C4-2B (cell line): ENCODE measurements around the gene DAB1.

ENCODE experiments used
- H3K27ac ChIP-seq: fragments of 450-650 bp; 2 replicates; pipeline ENCODE4 v1.5.1; 2017
- ZFX ChIP-seq: fragments of 450-650 bp; IDR thresholded peaks from 2 replicates; pipeline ENCODE4 v1.6.1; 2017
- TF ChIP-seq, protein P1 (sequence below): fragments of 450-650 bp; conservative IDR thresholded peaks from 2 replicates; pipeline ENCODE4 v1.5.1; 2017; ENCODE audit warnings: mild to moderate bottlenecking

DAB1 gene

GRCh38 chr1:57321776-57322175 lies 102.1 kb downstream of the DAB1 start:
- H3K27ac ChIP-seq: no peak overlapping the region
- TF ChIP-seq ZFX: no peak
- TF ChIP-seq, protein P1, sequence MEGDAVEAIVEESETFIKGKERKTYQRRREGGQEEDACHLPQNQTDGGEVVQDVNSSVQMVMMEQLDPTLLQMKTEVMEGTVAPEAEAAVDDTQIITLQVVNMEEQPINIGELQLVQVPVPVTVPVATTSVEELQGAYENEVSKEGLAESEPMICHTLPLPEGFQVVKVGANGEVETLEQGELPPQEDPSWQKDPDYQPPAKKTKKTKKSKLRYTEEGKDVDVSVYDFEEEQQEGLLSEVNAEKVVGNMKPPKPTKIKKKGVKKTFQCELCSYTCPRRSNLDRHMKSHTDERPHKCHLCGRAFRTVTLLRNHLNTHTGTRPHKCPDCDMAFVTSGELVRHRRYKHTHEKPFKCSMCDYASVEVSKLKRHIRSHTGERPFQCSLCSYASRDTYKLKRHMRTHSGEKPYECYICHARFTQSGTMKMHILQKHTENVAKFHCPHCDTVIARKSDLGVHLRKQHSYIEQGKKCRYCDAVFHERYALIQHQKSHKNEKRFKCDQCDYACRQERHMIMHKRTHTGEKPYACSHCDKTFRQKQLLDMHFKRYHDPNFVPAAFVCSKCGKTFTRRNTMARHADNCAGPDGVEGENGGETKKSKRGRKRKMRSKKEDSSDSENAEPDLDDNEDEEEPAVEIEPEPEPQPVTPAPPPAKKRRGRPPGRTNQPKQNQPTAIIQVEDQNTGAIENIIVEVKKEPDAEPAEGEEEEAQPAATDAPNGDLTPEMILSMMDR: no peak

DNA sequence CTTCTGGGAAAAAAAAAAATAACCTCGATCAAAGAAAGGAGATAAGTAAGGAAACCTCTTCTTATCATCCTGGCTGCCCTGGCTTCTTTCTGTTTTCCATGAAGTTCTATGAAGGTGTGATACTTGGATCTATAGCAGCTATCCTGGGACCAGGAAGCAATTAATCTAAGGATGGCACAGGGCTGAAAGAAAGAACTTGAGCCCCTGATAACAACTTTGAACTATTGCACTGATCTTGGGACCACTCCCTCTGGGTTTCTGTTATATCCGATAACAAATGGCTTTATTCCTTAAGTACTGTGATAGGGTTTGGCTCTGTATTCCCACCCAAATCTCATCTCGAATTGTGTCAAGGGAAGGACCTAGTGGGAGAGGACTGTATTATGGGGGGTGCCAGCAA lies 104.1 kb downstream of the DAB1 start:
- no peak for TF ChIP-seq ZFX
- TF ChIP-seq, protein P1: no peak
- no peak overlapping the region for H3K27ac ChIP-seq

- TF ChIP-seq ZFX: no peak
- TF ChIP-seq, protein P1: no peak
Measured at GRCh38 chr1:57319165-57319564, 104.7 kb downstream of the DAB1 start.

GRCh38 chr1:57316861-57317260 lies 107.0 kb downstream of the DAB1 start:
- no peak for TF ChIP-seq ZFX
- TF ChIP-seq, protein P1: no peak
- no peak overlapping the region for H3K27ac ChIP-seq

More at GRCh38 chr1:57319165-57319564, 104.7 kb downstream of the DAB1 start:
- no peak overlapping the region for H3K27ac ChIP-seq

GRCh38 chr1:57316291-57316690 lies 107.6 kb downstream of the DAB1 start:
- TF ChIP-seq, protein P1: no peak
- no peak overlapping the region for H3K27ac ChIP-seq

DNA sequence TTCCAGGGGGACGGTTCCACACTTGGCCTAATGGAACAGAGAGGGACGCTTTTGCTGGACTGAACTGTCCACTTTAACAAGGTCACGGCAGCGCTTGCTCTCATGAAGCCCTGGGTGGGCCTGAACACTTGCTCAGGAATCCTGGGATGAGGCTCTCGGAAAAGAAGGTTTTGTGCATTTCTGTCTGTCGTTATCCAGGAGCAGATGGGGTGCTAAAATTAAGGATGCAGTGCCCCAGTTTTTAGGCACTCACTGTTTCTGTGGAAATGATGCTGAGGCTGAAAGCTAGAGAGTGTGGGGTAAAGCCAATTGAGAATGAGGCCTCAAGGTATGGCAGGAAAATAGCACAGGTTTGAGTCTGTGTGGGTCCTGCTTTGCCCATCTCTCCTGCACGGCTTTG lies 111.0 kb downstream of the DAB1 start:
- no peak overlapping the region for H3K27ac ChIP-seq
- TF ChIP-seq, protein P1: no peak
- no peak for TF ChIP-seq ZFX

- H3K27ac ChIP-seq: no peak overlapping the region
- TF ChIP-seq ZFX: no peak
- TF ChIP-seq, protein P1: no peak
Measured at GRCh38 chr1:57311411-57311810, 112.4 kb downstream of the DAB1 start.
